B cell (primary cell): ENCODE data around the gene ECI1. TPM values are rescaled to one million over a fixed set of nuclear protein-coding genes. Genes with fewer than 3 reads are reported as not detected.

Experiments
- ATAC-seq: fragments of 200-7000 bp; cut with Tn5 transposase; one replicate; pipeline ENCODE4 v1.10.0; 2021; ENCODE audit warnings: low read depth, mild to moderate bottlenecking, moderate number of reproducible peaks, moderate library complexity
- CTCF ChIA-PET: fragments of 350-600 bp; sonication (Branson Sonifier 250); formaldehyde crosslinking; loops from one replicate; lab custom pipeline; 2021; ENCODE audit warnings: antibody characterized with exemption, inconsistent platforms; lab: Charles Lee
- POLR2A ChIA-PET: fragments of 350-600 bp; sonication (Branson Sonifier 250); formaldehyde crosslinking; loops from one replicate; lab custom pipeline; 2021; ENCODE audit warnings: antibody characterized with exemption; lab: Charles Lee
- DNase-seq: peaks from one replicate; pipeline ENCODE4 v3.0.0; 2013
- H2AFZ ChIP-seq: 2 replicates; pipeline ENCODE4 v1.6.1; 2012; ENCODE audit warnings: mild to moderate bottlenecking, low read depth, low read length; ENCODE audit not compliant: insufficient read depth, poor library complexity, severe bottlenecking
- H3K27ac ChIP-seq, 2 donors: 1 replicate in 1 of 2; 2 replicates in 1 of 2; pipeline ENCODE4 v1.5.1; 2012 to 2013; ENCODE audit warnings: low read length in 2 of 2, mild to moderate bottlenecking in 2 of 2, moderate library complexity in 1 of 2
- H3K27me3 ChIP-seq, 4 experiments: fragments of 200-600 bp in 1 of 4; sonication (generic) in 1 of 4; replicated peaks in 1 of 4; 1 replicate in 2 of 4; 2 replicates in 2 of 4; pipeline versions ENCODE4 v1.6.1 to v1.7.0; 2013 to 2016; ENCODE audit warnings: low read length in 3 of 4, mild to moderate bottlenecking in 2 of 4, mixed read lengths in 1 of 4, moderate library complexity in 1 of 4; ENCODE audit not compliant: insufficient read depth in 4 of 4, control insufficient read depth in 3 of 4; ENCODE audit errors: control extremely low read depth in 1 of 4
- H3K36me3 ChIP-seq, 2 experiments: replicated peaks in 1 of 2; 1 replicate in 1 of 2; 2 replicates in 1 of 2; pipeline versions ENCODE4 v1.6.1 to v1.7.1; 2013; ENCODE audit warnings: low read length in 1 of 2; ENCODE audit not compliant: insufficient read depth in 2 of 2, control insufficient read depth in 1 of 2; ENCODE audit errors: control extremely low read depth in 1 of 2, extremely low read depth in 1 of 2
- H3K4me1 ChIP-seq, 2 donors: fragments of 200-600 bp in 1 of 2; sonication (generic) in 1 of 2; 1 replicate in 1 of 2; 2 replicates in 1 of 2; pipeline versions ENCODE4 v1.5.1 to v1.6.1; 2013 to 2017; ENCODE audit warnings: low read length in 2 of 2; ENCODE audit not compliant: control insufficient read depth in 2 of 2, insufficient read depth in 2 of 2
- H3K4me2 ChIP-seq: replicated peaks from 2 replicates; pipeline ENCODE3; 2012; ENCODE audit warnings: mild to moderate bottlenecking, low read depth, low read length; ENCODE audit not compliant: poor library complexity, severe bottlenecking
- H3K4me3 ChIP-seq, 5 experiments: fragments of 200-600 bp in 1 of 5; sonication (generic) in 1 of 5; 1 replicate in 3 of 5; 2 replicates in 2 of 5; pipeline versions ENCODE4 v1.5.1 to v1.7.0; 2011 to 2016; ENCODE audit warnings: low read length in 4 of 5, mild to moderate bottlenecking in 4 of 5, low read depth in 2 of 5, control low read depth in 1 of 5, moderate library complexity in 1 of 5; ENCODE audit not compliant: insufficient read depth in 1 of 5; ENCODE audit errors: control extremely low read depth in 1 of 5, extremely low read depth in 1 of 5
- H3K79me2 ChIP-seq: fragments of 200-600 bp; sonication (generic); one replicate; pipeline ENCODE4 v1.6.0; 2016; ENCODE audit warnings: low read length; ENCODE audit not compliant: control insufficient read depth, insufficient read depth
- H3K9ac ChIP-seq: fragments of 200-600 bp; sonication (generic); 2 replicates; pipeline ENCODE4 v1.6.1; 2017; ENCODE audit warnings: mild to moderate bottlenecking, low read length, moderate library complexity
- H3K9me3 ChIP-seq, 3 donors: one replicate each; pipeline versions ENCODE4 v1.6.1 to v1.7.1; 2013; ENCODE audit warnings: low read length in 2 of 3; ENCODE audit not compliant: control insufficient read depth in 2 of 3, insufficient read depth in 1 of 3; ENCODE audit errors: control extremely low read depth in 1 of 3
- H4K20me1 ChIP-seq: 2 replicates; pipeline ENCODE4 v1.6.0; 2012; ENCODE audit warnings: mild to moderate bottlenecking, low read length; ENCODE audit not compliant: insufficient read depth, control insufficient read depth, poor library complexity, severe bottlenecking
- H3K27ac Mint-ChIP-seq: one replicate; pipeline ENCODE4 v1.8.0; 2021; ENCODE audit warnings: mixed read lengths
- H3K27me3 Mint-ChIP-seq: one replicate; pipeline ENCODE4 v1.8.0; 2021; ENCODE audit warnings: mixed read lengths
- H3K4me1 Mint-ChIP-seq: one replicate; pipeline ENCODE4 v1.8.0; 2021; ENCODE audit warnings: mixed read lengths
- H3K4me3 Mint-ChIP-seq: one replicate; pipeline ENCODE4 v1.8.0; 2021; ENCODE audit warnings: mixed read lengths
- H3K9me3 Mint-ChIP-seq: one replicate; pipeline ENCODE4 v1.8.0; 2022; ENCODE audit warnings: mixed read lengths; ENCODE audit not compliant: insufficient read depth
- CTCF ChIP-seq: fragments of 200-600 bp; IDR thresholded peaks from one replicate; pipeline ENCODE4 v1.8.0; 2022; ENCODE audit warnings: antibody characterized with exemption, mild to moderate bottlenecking
- EZH2 ChIP-seq: IDR thresholded peaks from 2 replicates; pipeline ENCODE4 v1.6.1; 2012; ENCODE audit warnings: borderline replicate concordance, low read depth, mild to moderate bottlenecking, moderate library complexity, low read length; ENCODE audit not compliant: insufficient read depth, poor library complexity, severe bottlenecking
- WGBS: methylation state at CpG from one replicate; pipeline ENCODE4 v1.1.5; 2013; ENCODE audit warnings: missing lambda C conversion rate; ENCODE audit not compliant: insufficient coverage; 5-methylcytosine and 5-hydroxymethylcytosine counted together
- intact Hi-C: fragments of 100-400 bp; cut with micrococcal nuclease; formaldehyde crosslinking; loops from one replicate; pipeline ENCODE4 v1.10.0; 2022
- polyA plus RNA-seq: library from polyadenylated mRNA; depleted of rRNA; stranded (reverse); fragments of >200 nt; gene quantifications from 2 replicates; pipeline ENCODE4 v1.2.3, GENCODE V29; 2012
- total RNA-seq, 2 donors: library from RNA; stranded (reverse); fragments of 120-200 nt in 1 of 2; gene quantifications; 1 replicate in 1 of 2; 2 replicates in 1 of 2; pipeline versions ENCODE4 v1.2.3 to v1.2.4, GENCODE V29; 2013 to 2022

Gene ECI1
- total and polyA plus RNA-seq, 2 donors (not counting 1 experiment from before 2014, with no cell fraction given), result 34.3 to 38.4 TPM

DNA sequence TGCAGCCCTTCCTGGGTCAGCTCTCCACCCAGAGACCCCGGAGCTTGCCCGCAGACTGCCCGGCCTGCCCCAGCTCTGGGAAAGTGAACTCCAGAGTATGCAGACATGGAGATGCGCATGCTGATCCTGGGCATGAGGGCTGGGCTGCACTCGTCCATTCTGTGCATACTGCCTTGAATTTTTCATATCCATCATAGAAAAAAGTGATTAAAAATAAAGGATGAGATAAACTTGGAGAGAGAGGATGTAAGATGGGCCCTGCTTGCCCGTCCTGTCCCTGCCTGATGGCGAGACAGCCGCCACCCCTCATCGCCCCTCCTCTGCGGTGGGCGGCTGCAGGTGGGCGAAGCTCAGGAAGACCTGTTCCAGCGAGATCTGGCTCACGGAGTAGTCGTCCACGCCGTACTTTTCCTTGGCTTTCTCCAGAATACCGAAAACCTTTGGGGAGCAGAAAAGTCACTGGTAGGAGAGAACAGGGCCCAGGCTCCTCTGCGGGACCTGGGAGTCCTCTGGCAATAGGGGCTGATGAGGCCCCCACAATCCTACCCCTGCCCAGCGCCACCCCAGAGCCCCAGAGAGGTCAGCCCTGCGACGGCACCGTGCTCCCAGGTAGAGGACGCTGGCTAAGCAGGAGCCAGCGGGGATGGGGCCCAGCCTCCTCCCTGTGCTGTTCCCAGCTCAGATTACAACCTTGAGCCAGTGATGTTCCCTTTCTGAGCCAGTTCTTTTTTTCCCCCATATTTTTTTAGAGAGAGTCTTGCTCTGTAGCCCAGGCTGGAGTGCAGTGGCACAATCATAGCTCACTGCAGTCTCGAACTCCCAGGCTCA, 25.2 kb upstream of the ECI1 start:
- Histone ChIP-seq H2AFZ (no peak overlapping the region), H3K4me3 (no peak overlapping the region), H3K36me3 (no peaks in the 10 kb centered on the region), H3K79me2 (peaks cover 9% of the 10 kb centered on the region), H4K20me1 (no peaks in the 10 kb centered on the region), H3K4me2 (no peak overlapping the region), H3K27ac (no peak overlapping the region), H3K4me1 (no peaks in the 10 kb centered on the region), H3K9me3 (no peaks in the 10 kb centered on the region), H3K9ac (no peak overlapping the region), H3K27me3 (no peaks in the 10 kb centered on the region)
- no peak overlapping the region for H3K27ac Mint-ChIP-seq
- ChIA-PET CTCF (no interaction called here), POLR2A (no interaction called here)
- 97% methylated on average over 23 of the region's 26 CpGs for WGBS
- H3K9me3 Mint-ChIP-seq, result no peaks in the 10 kb centered on the region
- intact Hi-C loops, result no loop called here
- H3K4me1 Mint-ChIP-seq, result no peaks in the 10 kb centered on the region
- ATAC-seq, result no peak
- TF ChIP-seq CTCF (no peak), EZH2 (no peak)
- no peaks in the 10 kb centered on the region for H3K27me3 Mint-ChIP-seq
- no peak for DNase-seq
- H3K4me3 Mint-ChIP-seq, result no peak overlapping the region
